GM12892 (cell line): Measurements from ENCODE around the gene C1QTNF2.

ENCODE experiments used
- POLR2A ChIP-seq: IDR thresholded peaks from 2 replicates; pipeline ENCODE4 v1.6.1; 2011; ENCODE audit warnings: low read depth, low read length, control low read depth
- POLR2AphosphoS5 ChIP-seq: IDR thresholded peaks from 2 replicates; pipeline ENCODE4 v1.6.1; 2011; ENCODE audit warnings: low read depth, low read length, control low read depth
- TAF1 ChIP-seq: IDR thresholded peaks from 2 replicates; pipeline ENCODE4 v1.6.1; 2011; ENCODE audit warnings: low read depth, mild to moderate bottlenecking, control low read depth, low read length, borderline replicate concordance

GRCh38 chr5:160375166-160375565 lies 4.7 kb upstream of the C1QTNF2 start:
- no peak for TF ChIP-seq POLR2AphosphoS5
- TF ChIP-seq POLR2A, result no peak
- no peak for TF ChIP-seq TAF1
